Fibroblast of lung (primary cell): Measurements from ENCODE around the gene CDKN2A.

ENCODE experiments used
- EZH2 ChIP-seq: IDR thresholded peaks from 2 replicates; pipeline ENCODE4 v1.5.1; 2012; ENCODE audit warnings: low read length, control low read depth, mild to moderate bottlenecking; ENCODE audit errors: missing control alignments
- TF ChIP-seq, protein P1 (sequence below), 2 donors: IDR thresholded peaks in 1 of 2; conservative IDR thresholded peaks in 1 of 2; 1 replicate in 1 of 2; 2 replicates in 1 of 2; pipeline ENCODE4 v1.5.1; 2011 to 2012; ENCODE audit warnings: low read length in 2 of 2, control low read depth in 1 of 2, inconsistent platforms in 1 of 2, low read depth in 1 of 2, mild to moderate bottlenecking in 1 of 2

- TF ChIP-seq, protein P1, sequence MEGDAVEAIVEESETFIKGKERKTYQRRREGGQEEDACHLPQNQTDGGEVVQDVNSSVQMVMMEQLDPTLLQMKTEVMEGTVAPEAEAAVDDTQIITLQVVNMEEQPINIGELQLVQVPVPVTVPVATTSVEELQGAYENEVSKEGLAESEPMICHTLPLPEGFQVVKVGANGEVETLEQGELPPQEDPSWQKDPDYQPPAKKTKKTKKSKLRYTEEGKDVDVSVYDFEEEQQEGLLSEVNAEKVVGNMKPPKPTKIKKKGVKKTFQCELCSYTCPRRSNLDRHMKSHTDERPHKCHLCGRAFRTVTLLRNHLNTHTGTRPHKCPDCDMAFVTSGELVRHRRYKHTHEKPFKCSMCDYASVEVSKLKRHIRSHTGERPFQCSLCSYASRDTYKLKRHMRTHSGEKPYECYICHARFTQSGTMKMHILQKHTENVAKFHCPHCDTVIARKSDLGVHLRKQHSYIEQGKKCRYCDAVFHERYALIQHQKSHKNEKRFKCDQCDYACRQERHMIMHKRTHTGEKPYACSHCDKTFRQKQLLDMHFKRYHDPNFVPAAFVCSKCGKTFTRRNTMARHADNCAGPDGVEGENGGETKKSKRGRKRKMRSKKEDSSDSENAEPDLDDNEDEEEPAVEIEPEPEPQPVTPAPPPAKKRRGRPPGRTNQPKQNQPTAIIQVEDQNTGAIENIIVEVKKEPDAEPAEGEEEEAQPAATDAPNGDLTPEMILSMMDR (conservative IDR thresholded peaks at IDR 0.05 in 1 of 2, IDR thresholded peaks at IDR 0.05 in 1 of 2; ENCODE audit: low read depth in 1 of 2, low read length in 2 of 2), result no peak
- TF ChIP-seq EZH2, result no peak
Observed at GRCh38 chr9:22036866-22037626, 42.9 kb upstream of the CDKN2A start.
